ENCODE results near the gene TNFAIP2.

GRCh38 chr14:103073876-103074728 is 49.2 kb upstream of the TNFAIP2 start:
- no peak for TF ChIP-seq EZH2 (IDR thresholded peaks at IDR 0.05)
- TF ChIP-seq CTCF (IDR thresholded peaks at IDR 0.05), result no peak
- no peak for TF ChIP-seq EZH2phosphoT487 (IDR thresholded peaks at IDR 0.05)

Data from neural progenitor cell (in vitro differentiated cells).